Skin epidermis (tissue), 12 donors: ENCODE data around the gene RDH14.
A peak's percentile ranks its signal among the peaks of the same experiment; 100 is the strongest.

Experiments
- H3K27ac ChIP-seq, 21 experiments: fragments of 200-600 bp; sonication (generic) in 11 of 21; one replicate each; pipeline ENCODE4 v1.5.0; 2020; ENCODE audit warnings: mild to moderate bottlenecking in 3 of 21, inconsistent platforms in 2 of 21, moderate library complexity in 2 of 21
- H3K4me3 ChIP-seq, 7 experiments: fragments of 200-600 bp; sonication (generic) in 2 of 7; one replicate each; pipeline ENCODE4 v1.5.0; 2020; ENCODE audit warnings: inconsistent platforms in 2 of 7, mild to moderate bottlenecking in 2 of 7, moderate library complexity in 1 of 7

Gene RDH14

DNA sequence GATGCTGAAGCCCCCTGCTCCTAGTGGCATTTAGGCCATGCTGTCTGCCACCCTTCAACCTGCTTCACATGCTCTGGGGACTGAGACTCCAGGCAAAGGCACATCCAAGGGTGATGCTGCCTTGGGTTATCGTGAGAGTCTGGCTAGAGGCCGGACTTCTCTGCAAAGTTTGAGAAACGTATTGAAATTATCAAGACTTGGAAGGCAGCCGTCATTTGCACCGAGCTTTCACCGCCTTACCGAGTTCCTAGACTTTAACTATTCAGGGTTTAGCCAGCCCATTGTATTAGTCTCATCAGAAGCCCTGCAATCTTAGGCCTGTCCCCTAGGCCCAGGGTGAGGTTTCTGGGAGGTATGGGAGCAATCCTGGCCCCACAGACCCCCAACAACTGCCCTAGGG is 34.0 kb downstream of the RDH14 start:
- no peak overlapping the region for H3K27ac ChIP-seq

DNA sequence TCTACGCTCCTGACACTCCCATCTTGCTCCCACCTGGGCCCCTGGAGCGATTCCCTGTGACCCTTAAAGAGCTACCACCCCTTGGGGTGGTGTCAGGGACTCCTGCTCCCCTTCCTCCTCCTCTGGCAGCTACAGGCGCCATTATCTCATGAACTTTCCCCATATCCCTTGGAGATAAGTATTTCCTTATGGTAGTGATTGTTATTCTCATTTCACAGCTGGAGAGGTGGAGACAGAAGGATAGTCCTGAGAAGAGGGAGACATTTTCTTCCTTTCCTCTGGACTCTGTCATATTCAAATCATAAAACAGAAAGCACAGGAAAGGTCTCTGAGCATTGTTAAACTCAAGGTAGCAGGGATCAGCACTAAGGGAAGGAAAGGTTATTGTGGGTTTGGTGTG is 34.6 kb downstream of the RDH14 start:
- no peak overlapping the region for H3K4me3 ChIP-seq

More for the DNA sequence above, 34.0 kb downstream of the RDH14 start:
- H3K4me3 ChIP-seq: no peak overlapping the region

DNA sequence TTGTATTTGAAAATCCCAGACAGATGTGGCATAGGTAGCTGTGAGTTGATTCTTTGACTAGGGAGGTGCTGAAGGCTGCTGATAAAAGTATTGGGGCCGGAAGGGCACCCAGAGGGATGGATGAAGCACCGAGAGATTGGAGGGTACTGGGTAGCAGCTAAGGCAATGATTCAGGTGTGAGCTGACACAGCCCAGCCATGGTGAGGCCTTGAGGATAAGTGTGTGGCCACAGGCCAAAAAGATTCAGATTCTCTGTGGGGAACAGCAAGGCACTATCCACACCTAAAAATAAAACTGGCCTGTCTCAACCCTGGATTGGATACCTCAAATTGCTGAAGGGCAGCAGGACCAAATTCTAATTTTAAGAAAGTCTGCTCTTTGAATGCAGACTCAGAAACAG is 35.2 kb downstream of the RDH14 start:
- H3K27ac ChIP-seq: no peak overlapping the region

More for the DNA sequence above, 34.6 kb downstream of the RDH14 start:
- no peak overlapping the region for H3K27ac ChIP-seq

DNA sequence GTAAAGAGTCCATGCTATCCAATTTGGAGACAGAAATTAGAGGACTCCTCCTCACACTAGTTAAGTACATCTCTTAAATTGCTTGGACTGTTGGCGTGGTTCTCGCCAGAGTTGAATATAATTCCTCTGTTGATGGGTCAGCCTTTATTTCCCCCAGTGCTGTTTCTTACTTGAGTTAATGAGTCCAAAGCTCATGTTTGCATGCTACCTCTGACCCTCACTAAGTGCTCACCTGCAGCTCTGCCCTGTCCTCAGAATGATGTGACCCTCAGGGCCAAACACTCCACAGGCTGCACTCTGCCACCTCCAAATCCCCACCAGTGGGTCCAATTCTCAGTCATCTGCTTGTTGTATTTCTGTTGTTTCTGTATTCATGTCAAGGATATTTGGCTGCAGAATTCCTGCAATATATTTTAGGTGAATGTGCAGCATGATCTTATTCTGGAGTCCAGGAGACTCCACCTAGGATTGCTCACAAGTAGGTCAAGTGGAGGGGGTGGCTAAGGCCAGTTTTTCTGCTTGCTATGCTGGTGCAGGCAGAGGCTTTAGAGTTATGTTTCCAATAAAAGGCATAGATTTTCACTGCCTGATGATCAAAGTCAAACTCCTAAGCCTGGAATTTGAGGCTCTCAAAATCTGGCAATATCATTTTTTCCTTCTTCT is 37.8 kb downstream of the RDH14 start:
- Histone ChIP-seq H3K4me3 (no peak overlapping the region), H3K27ac (no peak overlapping the region)

More for the DNA sequence above, 35.2 kb downstream of the RDH14 start:
- no peak overlapping the region for H3K4me3 ChIP-seq

DNA sequence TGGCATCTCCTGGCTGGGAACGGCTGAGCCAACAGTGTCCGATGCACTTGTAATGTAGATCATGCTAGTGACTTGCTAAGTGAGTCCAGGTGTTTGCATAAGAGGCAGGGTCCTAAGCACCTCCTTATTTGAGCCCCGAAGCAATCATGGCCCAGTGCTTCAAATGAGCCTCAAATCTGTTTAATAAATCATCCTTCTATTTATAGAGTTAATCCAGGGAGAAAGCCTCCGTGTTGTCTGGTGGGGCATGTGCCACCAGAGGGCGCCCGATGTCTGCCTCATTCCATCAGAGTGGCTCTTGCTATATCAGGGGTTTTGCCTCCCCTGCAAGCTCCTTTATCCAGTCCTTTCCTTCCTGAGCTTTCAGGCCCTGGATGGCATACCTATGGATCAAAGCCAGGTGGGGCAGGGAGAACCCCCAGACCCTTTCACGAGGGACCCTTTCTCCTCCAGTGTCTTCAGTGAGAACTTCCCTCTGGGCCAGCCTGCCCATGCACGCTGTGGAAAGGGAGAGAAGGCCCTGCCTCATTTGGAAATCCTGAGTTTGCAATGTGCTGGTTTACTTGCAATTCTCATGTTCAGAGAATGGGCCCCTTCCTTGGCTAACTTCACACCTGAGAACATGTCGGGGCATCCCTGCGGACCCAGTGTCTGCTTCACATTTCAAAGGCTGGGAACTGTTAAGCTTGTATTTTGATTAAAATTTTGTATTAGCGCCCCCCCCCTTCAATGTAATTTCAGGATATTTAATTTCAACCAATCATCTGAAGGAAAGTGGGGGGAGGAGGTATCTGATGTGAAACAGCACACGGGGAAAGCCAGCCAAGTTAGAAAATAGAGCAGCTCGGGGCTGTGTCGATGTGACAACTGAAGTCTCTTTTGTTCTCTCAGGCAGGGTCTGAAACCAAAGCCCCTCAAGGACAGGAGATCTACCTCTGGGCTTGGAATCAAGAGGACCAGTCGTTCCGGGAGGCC is 39.7 kb downstream of the RDH14 start:
- Histone ChIP-seq H3K4me3 (no peak overlapping the region), H3K27ac (peak overlapping the region in 1 of 21 experiments; percentile 35)

DNA sequence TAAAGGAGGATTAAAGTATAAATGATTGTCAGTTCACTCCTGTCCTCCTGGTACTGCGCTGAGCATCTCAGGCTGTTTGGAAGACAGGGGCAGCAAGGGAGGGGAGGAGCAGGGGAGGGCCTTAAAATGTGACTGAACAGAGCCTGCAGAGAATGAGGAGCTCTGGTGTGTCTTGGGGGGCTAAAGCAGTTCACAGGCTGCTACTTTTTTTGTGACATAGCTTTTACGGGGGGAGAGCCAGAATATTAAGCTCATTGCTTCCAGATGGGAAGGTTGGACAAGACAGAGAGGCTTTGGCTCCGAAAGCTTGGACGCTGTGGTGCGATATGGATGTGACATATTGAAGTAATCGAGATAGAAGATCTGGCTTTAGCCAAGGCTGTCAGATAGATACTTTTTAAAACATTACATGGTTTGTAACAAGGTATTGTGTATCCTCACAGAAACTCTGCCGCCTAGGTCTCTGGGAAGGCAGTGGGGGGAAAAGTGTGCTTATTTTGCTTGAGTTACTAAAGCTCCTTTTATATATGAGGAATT is 40.5 kb downstream of the RDH14 start:
- Histone ChIP-seq H3K4me3 (no peak overlapping the region), H3K27ac (peak overlapping the region in 1 of 21 experiments; percentile 35)

DNA sequence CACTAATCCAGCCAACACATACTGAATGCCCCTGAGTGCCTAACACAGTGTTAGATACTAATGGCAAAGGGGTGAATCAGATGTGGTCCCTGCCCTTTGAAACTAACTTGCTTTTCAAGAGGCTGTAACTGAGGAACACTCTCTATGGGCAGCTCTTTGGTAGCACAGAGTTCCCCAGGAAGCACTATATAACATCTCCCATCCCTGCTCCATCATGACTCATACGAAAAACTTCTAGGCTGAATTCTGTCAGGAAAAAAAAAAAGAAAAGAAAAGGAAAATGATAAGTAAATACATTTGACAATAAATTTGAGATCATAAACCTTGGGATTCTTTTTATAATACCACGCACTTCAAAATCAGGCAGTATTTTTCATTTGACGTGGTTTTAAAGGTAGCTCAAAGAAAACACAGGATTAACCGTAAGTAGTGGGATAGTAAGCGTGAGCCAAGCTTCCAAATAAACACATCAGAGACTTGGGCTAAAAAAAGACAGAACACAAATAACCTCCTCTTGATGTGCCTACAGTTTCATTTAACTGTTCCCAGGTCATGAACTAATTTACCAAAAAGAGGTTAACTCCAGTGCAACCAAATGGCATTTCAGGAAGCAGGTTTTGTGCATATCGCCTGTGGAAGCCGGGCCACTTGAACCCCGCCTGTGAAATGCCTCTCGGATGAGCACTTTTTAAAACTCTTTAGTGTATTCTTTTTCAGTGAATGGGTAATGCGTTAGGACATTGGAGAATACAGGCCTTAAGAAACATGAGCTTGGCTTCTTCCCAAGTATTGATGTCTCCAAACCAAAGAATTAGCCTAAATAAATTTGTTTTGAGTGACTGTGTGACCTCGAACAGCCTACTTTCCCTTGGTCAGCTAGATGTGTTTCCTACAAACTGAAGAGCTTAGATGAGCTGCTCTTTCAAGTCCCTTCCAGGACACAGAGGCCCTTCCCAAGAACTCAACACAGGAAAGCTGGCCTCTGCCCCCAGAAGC is 42.0 kb downstream of the RDH14 start:
- Histone ChIP-seq H3K27ac (no peak overlapping the region), H3K4me3 (no peak overlapping the region)

DNA sequence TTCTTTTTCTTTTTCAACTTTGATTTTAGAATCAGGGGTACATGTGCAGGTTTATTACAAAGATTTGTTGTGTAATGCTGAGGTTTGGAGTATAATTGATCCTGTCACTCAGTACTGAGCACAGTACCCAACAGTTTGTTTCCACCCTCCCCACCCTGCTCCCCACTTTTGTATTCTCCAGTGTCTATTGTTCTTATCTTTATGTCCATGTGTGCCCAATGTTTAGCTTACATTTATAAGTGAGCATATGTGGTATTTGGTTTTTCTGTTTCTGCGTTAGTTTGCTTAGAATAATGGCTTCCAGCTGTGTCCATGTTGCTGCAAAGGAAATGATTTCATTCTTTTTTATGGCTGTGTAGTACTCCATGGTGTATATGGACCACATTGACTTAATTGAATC is 43.1 kb downstream of the RDH14 start:
- Histone ChIP-seq H3K4me3 (no peak overlapping the region), H3K27ac (no peak overlapping the region)

DNA sequence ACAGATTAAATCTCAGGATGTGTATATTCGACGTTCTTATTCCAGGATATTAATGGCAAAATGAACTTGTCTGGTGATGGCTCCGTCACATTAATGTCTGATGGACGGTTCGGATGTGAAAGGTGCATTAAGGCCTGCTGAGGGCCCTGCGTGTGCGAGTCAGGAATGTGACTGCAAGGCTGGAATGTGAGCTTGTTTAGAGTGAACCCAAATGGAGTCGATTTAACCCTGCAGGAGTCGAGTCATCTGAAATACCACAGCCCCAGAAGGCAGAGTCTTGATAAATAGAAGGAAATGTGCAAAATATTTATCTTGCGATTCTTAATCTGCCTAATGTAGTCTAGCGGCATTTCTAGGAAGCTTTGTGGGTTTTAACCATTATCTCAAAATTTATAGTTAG is 44.3 kb downstream of the RDH14 start:
- Histone ChIP-seq H3K27ac (no peak overlapping the region), H3K4me3 (no peak overlapping the region)

DNA sequence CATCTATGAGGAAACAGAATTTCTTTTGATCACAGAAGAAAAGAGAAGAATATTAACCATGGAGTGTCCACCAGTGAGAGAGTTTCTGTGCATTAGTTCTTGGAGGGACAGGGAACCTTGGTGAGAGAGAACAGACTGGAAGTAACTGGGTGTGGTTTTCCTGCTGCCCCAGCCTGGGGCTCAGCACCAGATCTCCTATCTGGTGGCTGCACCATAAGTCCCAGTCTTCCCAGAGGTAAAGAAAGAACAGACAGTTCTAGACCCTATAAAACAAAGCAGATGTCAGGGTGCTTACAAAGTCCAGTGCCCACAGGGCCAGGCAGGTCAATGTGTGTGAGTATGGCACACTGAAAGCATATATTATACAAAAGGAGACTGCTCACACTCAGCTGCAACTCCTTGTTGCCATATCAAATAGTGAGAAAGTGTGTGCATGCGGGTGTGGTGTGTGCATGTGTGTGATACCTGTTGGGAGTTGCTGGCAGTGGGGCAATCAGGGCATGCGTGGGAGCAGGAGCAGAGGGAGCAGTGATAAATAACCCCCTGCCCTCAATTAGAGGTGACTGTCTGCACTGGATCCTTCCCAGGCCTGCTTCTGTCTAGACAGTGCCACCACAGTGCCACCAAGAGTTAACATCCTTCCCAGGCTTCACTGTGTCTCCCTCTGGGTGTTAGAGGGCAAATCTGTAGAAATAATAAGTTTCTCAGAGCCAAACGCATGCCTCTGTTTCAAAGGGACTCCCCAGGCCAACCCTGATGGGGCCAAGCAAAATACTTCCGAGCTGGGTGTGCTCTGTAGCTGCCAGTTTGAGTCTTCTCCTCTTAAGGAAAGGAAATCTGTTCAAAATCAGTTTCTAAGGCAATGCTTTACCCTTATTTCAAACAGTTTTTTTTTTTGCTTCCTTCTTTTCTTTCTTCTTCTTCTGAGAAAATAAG is 45.7 kb downstream of the RDH14 start:
- H3K27ac ChIP-seq: peak overlapping the region in 1 of 21 experiments; percentile 3
- no peak overlapping the region for H3K4me3 ChIP-seq

DNA sequence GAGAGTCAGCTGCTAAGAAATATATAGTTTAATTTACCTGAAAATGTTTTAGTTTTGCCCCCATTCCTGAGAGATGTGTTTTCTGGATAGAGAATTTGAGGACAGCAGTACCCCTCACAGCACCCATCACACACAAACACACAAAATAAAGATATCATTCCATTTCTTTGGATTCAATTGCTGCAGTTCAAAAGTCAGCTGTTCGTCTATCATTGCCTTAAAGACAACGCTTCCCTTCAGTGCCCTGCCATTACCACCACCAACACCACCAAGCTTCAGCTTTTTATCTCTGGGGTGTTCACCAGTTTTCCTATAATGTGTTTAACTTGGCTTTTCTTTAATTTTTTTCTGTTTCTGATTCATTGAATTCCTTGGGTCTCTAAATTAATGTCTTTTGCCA is 49.7 kb downstream of the RDH14 start:
- Histone ChIP-seq H3K4me3 (no peak overlapping the region), H3K27ac (no peak overlapping the region)

DNA sequence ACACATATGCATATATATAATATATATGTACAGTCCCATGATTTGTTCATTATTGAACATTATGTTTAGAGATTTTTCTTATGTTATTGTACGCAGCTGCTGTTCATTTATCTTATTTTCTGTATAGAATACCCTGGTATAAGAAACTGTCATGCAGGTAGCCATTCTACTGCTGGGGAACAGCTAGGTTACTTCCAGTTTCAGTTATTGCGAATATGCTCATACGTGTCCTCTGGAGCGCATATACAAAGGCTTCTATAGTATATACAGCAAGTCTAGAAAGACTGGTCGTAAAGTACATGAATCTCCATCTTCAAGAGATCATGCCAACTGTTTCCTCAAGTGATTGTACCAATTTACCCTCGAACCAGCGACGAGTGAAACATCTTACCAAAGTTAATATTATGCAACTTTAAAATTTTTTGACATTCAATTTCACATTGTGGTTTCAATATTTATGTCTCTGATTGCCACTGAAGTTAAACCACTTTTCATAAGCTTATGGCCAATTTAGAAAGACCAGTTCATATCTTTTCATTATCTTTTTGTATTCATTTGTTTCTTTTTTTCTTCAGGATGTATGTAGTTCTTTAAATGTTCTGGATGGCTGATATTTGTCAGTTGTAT is 53.5 kb downstream of the RDH14 start:
- no peak overlapping the region for H3K4me3 ChIP-seq
- no peak overlapping the region for H3K27ac ChIP-seq

DNA sequence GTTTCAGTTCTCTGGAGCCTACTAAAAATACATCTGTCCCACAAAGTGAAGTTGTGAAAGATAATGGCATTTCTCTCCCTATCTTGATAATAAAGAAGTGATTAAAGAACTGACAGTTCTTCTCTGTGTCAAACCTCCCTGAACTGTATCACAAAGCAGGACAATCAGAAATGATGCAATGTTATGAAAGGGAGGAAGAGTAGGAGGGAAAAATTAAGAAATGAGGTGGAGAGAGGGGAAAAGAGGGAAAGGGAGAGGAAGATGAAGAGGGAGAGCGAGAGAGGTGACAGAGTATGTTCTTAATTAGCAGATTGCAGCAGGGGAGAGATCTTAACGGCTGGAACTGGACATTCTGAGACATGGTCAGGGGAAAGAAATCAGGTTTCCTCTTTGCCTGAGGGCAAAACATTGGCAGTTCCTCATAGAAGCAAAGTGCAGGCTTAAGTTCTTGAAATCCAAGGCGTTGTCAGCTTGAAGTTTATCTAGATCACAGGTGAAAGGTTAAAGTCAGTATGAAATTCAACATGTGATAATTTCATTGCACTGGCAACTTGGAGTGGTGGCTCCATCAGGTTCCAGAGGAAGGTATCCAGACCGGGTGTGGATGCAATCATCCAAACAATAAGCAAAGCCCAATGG is 54.6 kb downstream of the RDH14 start:
- H3K4me3 ChIP-seq: no peak overlapping the region
- H3K27ac ChIP-seq: no peak overlapping the region
